GM12864 (cell line): ENCODE data around the gene GSE1.

Experiments used
- DNase-seq: peaks from one replicate; pipeline ENCODE4 v3.0.0-alpha.2; 2011; ENCODE audit warnings: low read depth
- H3K4me3 ChIP-seq: 2 replicates; pipeline ENCODE4 v1.5.1; 2011; ENCODE audit warnings: mild to moderate bottlenecking, low read depth, low read length, control low read depth
- TF ChIP-seq, protein P1 (sequence below): IDR thresholded peaks from 2 replicates; pipeline ENCODE4 v1.5.1; 2011; ENCODE audit warnings: low read depth, mild to moderate bottlenecking, moderate library complexity, low read length, control low read depth, inconsistent platforms; ENCODE audit errors: missing control alignments

Gene GSE1

DNA sequence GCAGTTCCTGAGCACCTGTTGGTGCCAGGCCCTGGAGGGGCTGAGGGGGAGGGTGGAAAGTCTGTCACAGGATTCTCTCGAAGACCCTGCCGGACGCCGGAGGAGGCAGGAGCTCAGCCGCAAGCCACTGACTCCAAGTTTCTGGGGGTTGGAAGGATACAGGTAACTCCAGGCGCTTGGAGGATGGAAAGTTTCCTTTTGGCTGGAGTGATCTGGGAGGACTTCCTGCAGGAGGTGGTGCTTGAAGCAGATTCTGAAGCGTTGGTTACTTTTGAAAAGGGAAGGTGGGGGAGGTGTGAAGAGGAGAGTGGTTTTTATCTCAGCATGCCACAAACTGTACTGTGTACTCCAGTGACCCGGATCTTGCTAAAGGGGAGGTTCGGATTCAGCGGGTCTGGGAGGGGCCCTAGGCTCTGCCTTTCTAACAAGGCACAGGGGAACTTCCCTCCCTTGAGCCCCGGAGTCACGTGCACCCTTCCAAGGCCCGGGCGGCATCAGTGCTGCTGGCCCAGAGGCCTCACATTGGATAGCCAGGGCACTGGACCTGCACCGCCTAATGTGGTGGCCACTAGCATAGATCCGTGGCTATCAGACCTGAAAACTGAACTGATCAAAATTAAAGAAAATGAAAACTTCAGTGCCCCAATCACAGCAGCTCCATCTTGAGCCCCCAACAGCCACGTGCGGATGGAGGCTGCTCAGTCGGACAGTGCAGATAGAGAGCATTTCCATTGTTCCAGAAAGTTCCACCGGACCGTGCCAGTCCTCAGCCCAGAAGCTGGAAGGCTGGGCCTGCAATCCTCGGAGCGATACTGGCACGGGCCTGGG lies 42.2 kb upstream of the GSE1 start:
- TF ChIP-seq, protein P1, sequence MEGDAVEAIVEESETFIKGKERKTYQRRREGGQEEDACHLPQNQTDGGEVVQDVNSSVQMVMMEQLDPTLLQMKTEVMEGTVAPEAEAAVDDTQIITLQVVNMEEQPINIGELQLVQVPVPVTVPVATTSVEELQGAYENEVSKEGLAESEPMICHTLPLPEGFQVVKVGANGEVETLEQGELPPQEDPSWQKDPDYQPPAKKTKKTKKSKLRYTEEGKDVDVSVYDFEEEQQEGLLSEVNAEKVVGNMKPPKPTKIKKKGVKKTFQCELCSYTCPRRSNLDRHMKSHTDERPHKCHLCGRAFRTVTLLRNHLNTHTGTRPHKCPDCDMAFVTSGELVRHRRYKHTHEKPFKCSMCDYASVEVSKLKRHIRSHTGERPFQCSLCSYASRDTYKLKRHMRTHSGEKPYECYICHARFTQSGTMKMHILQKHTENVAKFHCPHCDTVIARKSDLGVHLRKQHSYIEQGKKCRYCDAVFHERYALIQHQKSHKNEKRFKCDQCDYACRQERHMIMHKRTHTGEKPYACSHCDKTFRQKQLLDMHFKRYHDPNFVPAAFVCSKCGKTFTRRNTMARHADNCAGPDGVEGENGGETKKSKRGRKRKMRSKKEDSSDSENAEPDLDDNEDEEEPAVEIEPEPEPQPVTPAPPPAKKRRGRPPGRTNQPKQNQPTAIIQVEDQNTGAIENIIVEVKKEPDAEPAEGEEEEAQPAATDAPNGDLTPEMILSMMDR = no peak
- peak overlapping the region; percentile 26 for H3K4me3 ChIP-seq
- peak; percentile 58 for DNase-seq

DNA sequence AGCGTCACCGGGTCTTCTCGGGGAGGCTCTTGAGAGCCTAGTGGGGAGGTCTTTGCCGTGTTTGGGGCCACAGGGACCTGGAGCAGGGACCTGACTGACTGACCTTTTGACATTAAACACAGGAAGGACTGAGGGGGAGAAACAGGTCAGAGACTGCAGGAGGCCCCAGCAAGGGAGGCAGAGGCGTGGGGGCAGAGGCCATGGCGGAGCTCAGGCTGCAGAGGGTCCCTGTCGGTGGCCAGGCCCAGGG lies 41.6 kb upstream of the GSE1 start:
- no peak for DNase-seq
- TF ChIP-seq, protein P1 = no peak
- peak overlapping the region; percentile 4 for H3K4me3 ChIP-seq

DNA sequence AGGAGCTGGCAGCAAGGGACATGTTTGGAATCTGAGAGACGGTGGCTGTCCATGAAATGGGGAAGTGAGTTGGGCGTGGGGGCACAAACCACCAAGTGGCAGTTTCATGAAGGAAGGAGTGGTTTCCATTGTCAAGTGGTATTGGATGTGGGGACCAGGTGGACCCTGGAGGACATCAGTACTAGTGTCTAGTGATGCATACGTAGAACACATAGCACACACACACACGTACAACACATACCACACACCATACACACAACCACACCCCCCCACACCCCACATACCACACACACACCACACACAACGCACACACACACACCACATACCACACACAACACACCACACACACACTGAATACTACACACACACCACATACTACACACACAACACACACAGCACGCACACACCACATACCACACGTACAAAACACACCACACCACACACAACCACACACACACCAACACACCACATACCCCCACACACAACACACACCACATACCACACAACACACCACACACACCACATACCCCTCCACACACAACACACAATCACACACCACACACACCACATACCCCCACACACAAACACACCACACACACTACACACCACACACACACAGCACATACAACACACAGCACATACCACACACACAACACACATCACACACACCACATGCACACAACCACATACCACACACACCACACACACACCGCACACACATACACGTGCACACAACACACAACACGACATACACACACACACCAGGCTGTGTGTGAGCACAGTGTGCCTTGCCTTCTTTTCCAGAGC lies 41.1 kb upstream of the GSE1 start:
- peak overlapping the region; percentile 4; the same call in 1 of the 2 replicates for H3K4me3 ChIP-seq
- TF ChIP-seq, protein P1 = no peak
- DNase-seq = peak; percentile 67

DNA sequence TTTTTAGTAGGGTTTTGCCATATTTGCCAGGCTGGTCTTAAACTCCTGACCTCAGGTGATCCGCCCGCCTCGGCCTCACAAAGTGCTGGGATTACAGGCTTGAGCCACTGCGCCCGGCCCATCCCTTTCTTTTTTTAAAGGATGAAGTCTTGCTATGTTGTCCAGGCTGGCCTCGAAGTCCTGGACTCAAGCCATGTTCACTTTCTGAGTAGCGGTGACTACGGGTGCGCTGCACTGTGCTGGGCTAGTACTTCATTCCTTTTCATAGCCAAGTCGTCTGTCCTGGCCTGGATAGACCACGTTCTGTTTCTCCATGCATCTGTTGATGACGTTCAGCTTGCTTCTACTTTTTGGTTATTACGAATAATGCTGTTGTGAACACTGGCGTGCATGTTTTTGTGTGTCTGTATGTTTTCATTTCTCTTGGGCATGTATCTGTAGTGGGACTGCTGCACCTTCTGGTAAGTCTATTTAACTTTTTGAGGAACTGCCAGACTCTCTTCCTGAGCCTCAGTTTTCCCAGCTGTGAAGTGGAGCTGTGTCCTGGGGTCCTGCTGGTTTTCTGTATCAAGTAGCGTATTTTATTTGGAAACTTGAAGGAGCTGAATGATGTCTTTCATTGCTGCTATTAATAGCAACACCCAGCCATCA lies 40.0 kb upstream of the GSE1 start:
- TF ChIP-seq, protein P1 = no peak
- no peak for DNase-seq
- H3K4me3 ChIP-seq = no peak overlapping the region

DNA sequence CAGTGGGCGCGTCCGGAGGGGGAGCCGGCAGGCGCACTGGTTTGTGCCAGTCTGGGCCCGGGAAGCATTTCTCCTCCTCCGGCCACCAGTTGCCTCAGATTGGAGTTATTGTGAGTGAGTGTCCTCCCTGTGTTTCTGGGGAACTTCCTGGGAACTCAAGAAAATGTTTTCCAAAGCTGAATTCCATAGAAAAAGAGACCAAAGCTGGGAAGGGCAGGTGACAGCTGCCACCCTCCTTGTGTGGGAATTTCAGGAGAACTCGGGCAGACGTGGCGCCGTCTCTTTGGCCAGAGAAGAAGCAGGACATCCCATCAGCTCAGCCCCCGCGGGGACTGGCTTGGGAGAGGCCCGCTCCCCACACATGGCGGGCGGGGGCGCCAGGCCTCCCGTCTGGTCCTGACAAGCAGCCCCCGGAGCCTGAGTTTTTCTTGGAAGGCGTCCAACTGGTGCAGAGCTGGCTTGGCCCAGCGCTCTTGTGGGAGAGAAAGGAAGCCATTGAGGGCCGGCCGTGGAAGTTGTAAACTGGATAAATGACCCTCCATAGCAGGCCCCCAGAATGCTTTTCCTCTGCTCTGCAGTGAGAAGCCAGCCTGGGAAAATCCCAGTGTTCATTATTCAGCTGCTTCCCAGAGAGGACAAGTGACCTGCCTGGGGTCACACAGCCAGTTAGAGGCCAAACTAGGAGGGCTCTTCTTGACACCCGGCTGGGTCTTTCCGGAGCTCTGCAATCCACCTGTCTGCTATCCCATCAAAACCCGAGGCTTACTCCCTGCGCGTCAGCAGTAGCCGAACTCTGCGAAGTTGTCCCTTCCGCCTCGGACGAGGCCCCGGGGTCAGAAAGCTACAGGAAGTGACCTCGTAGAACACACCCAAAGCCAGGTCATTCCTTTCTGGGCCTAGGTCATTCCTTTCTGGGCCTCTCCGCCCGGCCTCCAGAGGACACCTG lies 39.2 kb upstream of the GSE1 start:
- DNase-seq = no peak
- no peak overlapping the region for H3K4me3 ChIP-seq
- TF ChIP-seq, protein P1 = no peak
